NCI-H1436 treated with DMSO at 0.1 percent for 48 hours (cell line): ENCODE data around the gene AZU1.
"Not testable (repeated sequence)": the region's sequence is repeated elsewhere in the genome, so short reads cannot be mapped to it uniquely, and the experiment has no call there.

ENCODE experiments used
- DNase-seq: peaks from one replicate; lab custom pipeline; 2025; lab: John Stamatoyannopoulos, UW

The AZU1 gene

GRCh38 chr19:831407-832369 is 4.1 kb downstream of the AZU1 start:
- DNase-seq: no peak

GRCh38 chr19:834216-834615 is 6.6 kb downstream of the AZU1 start:
- DNase-seq: no peak

- DNase-seq: no peak
These were observed 7.7 kb downstream of the AZU1 start for GRCh38 chr19:835210-835810.

GRCh38 chr19:840519-841206 is 13.0 kb downstream of the AZU1 start, which contains the start of gene PRTN3:
PRTN3 (plus strand) TSS chr19:840999; CDS start chr19:841009, 10 bp downstream.
- no peak for DNase-seq

GRCh38 chr19:842802-843179 is 15.2 kb downstream of the AZU1 start:
- not testable (repeated sequence) for DNase-seq

GRCh38 chr19:843180-843835 is 15.7 kb downstream of the AZU1 start:
- no peak for DNase-seq

GRCh38 chr19:843836-844545 is 16.4 kb downstream of the AZU1 start:
- no peak for DNase-seq

- no peak for DNase-seq
These were observed 16.9 kb downstream of the AZU1 start for GRCh38 chr19:844546-844971.

GRCh38 chr19:845707-846521 is 18.3 kb downstream of the AZU1 start:
- DNase-seq: no peak

GRCh38 chr19:848386-848921 is 20.8 kb downstream of the AZU1 start:
- no peak for DNase-seq

GRCh38 chr19:849195-849594 is 21.6 kb downstream of the AZU1 start:
- DNase-seq: not testable (repeated sequence)

- no peak for DNase-seq
These were observed 22.8 kb downstream of the AZU1 start for GRCh38 chr19:850221-850978.

GRCh38 chr19:850979-851335 is 23.3 kb downstream of the AZU1 start:
- no peak for DNase-seq

GRCh38 chr19:852136-853013 is 24.7 kb downstream of the AZU1 start, which contains the start of gene ELANE:
ELANE (plus strand) TSS chr19:852303; CDS start chr19:852329, 26 bp downstream.
- no peak for DNase-seq

- no peak for DNase-seq
These were observed 25.5 kb downstream of the AZU1 start for GRCh38 chr19:853014-853585.

- not testable (repeated sequence) for DNase-seq
These were observed 26.1 kb downstream of the AZU1 start for GRCh38 chr19:853614-854220.

GRCh38 chr19:854549-854948 is 26.9 kb downstream of the AZU1 start:
- DNase-seq: no peak

- DNase-seq: no peak
These were observed 27.5 kb downstream of the AZU1 start for GRCh38 chr19:855142-855541.
